HUES6 (cell line): ENCODE results near the gene PITX2.

Experiments used
- H3K27ac ChIP-seq: 2 replicates; pipeline ENCODE4 v1.7.0; 2013; ENCODE audit warnings: low read depth, mild to moderate bottlenecking, low read length, inconsistent platforms
- H3K27me3 ChIP-seq: 2 replicates; pipeline ENCODE4 v1.6.1; 2013; ENCODE audit warnings: low read length; ENCODE audit not compliant: control insufficient read depth, insufficient read depth
- H3K36me3 ChIP-seq: 2 replicates; pipeline ENCODE4 v1.6.1; 2013; ENCODE audit warnings: low read length; ENCODE audit not compliant: control insufficient read depth, insufficient read depth
- H3K4me1 ChIP-seq: 2 replicates; pipeline ENCODE4 v1.6.1; 2013; ENCODE audit warnings: low read length; ENCODE audit not compliant: control insufficient read depth, insufficient read depth
- H3K4me3 ChIP-seq: 2 replicates; pipeline ENCODE4 v1.5.1; 2013; ENCODE audit warnings: low read depth, low read length
- H3K9ac ChIP-seq: one replicate; pipeline ENCODE4 v1.6.1; 2013; ENCODE audit warnings: mild to moderate bottlenecking, low read length
- H3K9me3 ChIP-seq: 2 replicates; pipeline ENCODE4 v1.6.1; 2013; ENCODE audit warnings: low read depth, low read length; ENCODE audit not compliant: control insufficient read depth, insufficient read depth

Gene PITX2

GRCh38 chr4:110622841-110623717, at the start of gene PITX2:
Gene PITX2, minus strand, starts transcription at chr4:110623077. Its CDS starts 617 bp downstream, at chr4:110622460.
- peak within 1 kb of the TSS; percentile 66 for H3K4me3 ChIP-seq
- peaks cover 98% of the 10 kb centered on the region for H3K27me3 ChIP-seq
- no peaks in the 10 kb centered on the region for H3K36me3 ChIP-seq
- peaks cover 57% of the 10 kb centered on the region for H3K4me1 ChIP-seq
- no peaks in the 10 kb centered on the region for H3K9me3 ChIP-seq
- peak within 1 kb of the TSS; percentile 99 for H3K9ac ChIP-seq
- H3K27ac ChIP-seq = peak within 1 kb of the TSS; percentile 80; the same call in 1 of the 2 replicates

- H3K4me1 ChIP-seq = no peaks in the 10 kb centered on the region
- no peaks in the 10 kb centered on the region for H3K36me3 ChIP-seq
- no peaks in the 10 kb centered on the region for H3K9me3 ChIP-seq
- H3K27ac ChIP-seq = no peak overlapping the region
- H3K27me3 ChIP-seq = no peaks in the 10 kb centered on the region
- H3K9ac ChIP-seq = no peak overlapping the region
- H3K4me3 ChIP-seq = no peak overlapping the region
Measured at GRCh38 chr4:110671679-110672078, 48.8 kb upstream of the PITX2 start.

- no peaks in the 10 kb centered on the region for H3K36me3 ChIP-seq
- no peak overlapping the region for H3K4me3 ChIP-seq
- no peaks in the 10 kb centered on the region for H3K27me3 ChIP-seq
- H3K4me1 ChIP-seq = no peaks in the 10 kb centered on the region
- H3K9me3 ChIP-seq = no peaks in the 10 kb centered on the region
- H3K27ac ChIP-seq = no peak overlapping the region
- no peak overlapping the region for H3K9ac ChIP-seq
Measured at GRCh38 chr4:110669663-110670062, 46.8 kb upstream of the PITX2 start.

GRCh38 chr4:110668463-110669235, 45.8 kb upstream of the PITX2 start:
- Histone ChIP-seq H3K27me3 (no peaks in the 10 kb centered on the region), H3K4me3 (no peak overlapping the region), H3K36me3 (no peaks in the 10 kb centered on the region), H3K27ac (no peak overlapping the region), H3K9me3 (no peaks in the 10 kb centered on the region), H3K4me1 (no peaks in the 10 kb centered on the region), H3K9ac (no peak overlapping the region)

- no peak overlapping the region for H3K27ac ChIP-seq
- H3K4me1 ChIP-seq = no peaks in the 10 kb centered on the region
- H3K9me3 ChIP-seq = no peaks in the 10 kb centered on the region
- no peaks in the 10 kb centered on the region for H3K36me3 ChIP-seq
- H3K9ac ChIP-seq = no peak overlapping the region
- no peak overlapping the region for H3K4me3 ChIP-seq
- H3K27me3 ChIP-seq = no peaks in the 10 kb centered on the region
Measured at GRCh38 chr4:110667670-110668069, 44.8 kb upstream of the PITX2 start.

DNA sequence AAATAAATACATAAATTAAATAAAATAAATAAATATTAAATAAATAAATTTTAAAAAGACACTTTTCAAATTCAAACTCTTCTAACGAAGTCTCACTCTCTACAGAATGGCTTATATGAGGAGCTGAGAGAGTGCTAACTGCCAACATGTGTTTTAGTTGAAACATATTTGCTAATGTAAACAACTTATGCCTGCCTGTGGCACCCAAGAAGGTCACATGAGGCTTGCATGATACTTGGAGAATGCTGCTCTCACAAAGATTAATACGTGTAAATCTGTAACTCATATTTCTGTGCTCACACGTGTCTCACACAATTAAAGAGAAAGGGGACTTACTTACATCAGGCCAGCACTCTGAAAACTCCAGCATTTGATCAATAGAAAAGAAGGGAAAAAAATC, 43.2 kb upstream of the PITX2 start:
- H3K9me3 ChIP-seq = no peaks in the 10 kb centered on the region
- H3K27ac ChIP-seq = no peak overlapping the region
- no peaks in the 10 kb centered on the region for H3K27me3 ChIP-seq
- H3K36me3 ChIP-seq = no peaks in the 10 kb centered on the region
- H3K4me3 ChIP-seq = no peak overlapping the region
- no peaks in the 10 kb centered on the region for H3K4me1 ChIP-seq
- H3K9ac ChIP-seq = no peak overlapping the region

DNA sequence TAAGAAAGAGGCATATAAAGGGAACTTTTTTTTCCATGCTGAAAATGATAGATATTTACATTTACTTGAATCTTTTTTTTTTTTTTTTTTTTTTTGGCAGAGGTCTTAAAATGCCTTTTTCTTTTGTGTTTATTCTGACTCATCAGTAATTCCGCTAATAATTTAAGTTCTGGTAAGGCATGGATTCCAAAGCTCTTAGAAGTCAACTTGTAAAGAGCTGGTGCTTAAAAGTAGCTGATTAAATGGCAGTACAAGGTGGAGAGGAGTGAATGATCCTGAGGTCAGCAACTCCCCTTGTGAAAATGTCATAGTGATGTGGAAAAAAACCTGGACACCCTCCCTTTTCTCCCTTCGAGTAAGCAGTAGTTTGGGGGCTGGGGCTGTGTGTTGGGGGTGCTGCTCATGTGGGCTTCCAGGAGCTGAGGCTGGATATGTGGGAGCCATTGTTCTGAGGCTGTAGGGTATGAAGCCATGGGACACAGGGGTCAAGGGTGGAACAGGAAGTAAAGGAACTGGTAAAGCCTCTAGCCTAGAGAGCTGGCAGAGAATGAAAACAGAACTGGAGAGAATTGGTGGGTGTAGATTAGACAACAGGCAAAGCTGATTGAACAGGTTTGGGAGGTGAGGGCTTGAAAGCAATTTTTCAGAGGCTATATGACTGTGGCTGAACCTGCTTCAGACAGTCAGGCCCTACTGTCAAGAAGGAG, 41.0 kb upstream of the PITX2 start:
- Histone ChIP-seq H3K4me1 (no peaks in the 10 kb centered on the region), H3K4me3 (no peak overlapping the region), H3K27me3 (no peaks in the 10 kb centered on the region), H3K9ac (no peak overlapping the region), H3K27ac (no peak overlapping the region), H3K36me3 (no peaks in the 10 kb centered on the region), H3K9me3 (peaks cover 4% of the 10 kb centered on the region)

- peaks cover 6% of the 10 kb centered on the region for H3K9me3 ChIP-seq
- no peaks in the 10 kb centered on the region for H3K4me1 ChIP-seq
- no peak overlapping the region for H3K9ac ChIP-seq
- H3K27me3 ChIP-seq = no peaks in the 10 kb centered on the region
- no peak overlapping the region for H3K4me3 ChIP-seq
- H3K36me3 ChIP-seq = no peaks in the 10 kb centered on the region
- H3K27ac ChIP-seq = no peak overlapping the region
Measured at GRCh38 chr4:110663206-110663605, 40.3 kb upstream of the PITX2 start.

DNA sequence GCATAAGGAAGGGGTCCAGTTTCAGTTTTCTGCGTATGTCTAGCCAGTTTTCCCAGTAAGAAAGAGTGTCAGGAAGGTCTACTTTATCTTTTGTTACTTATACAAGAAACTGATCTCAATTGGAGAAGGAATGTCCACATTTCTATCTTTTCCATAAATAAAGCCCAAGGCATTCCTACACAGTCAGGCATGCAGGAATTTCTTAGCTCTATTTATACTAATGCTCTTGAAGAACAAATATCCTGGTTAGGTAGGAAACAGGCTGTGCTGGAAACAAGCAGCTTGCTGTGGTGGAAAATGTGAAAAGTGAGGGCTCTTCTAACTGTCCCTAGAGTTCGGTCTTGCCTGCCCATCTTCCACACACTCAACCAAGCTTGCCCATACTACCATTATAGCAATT, 37.9 kb upstream of the PITX2 start:
- Histone ChIP-seq H3K36me3 (no peaks in the 10 kb centered on the region), H3K4me3 (no peak overlapping the region), H3K4me1 (no peaks in the 10 kb centered on the region), H3K27ac (no peak overlapping the region), H3K9ac (no peak overlapping the region), H3K27me3 (no peaks in the 10 kb centered on the region), H3K9me3 (peaks cover 6% of the 10 kb centered on the region)

DNA sequence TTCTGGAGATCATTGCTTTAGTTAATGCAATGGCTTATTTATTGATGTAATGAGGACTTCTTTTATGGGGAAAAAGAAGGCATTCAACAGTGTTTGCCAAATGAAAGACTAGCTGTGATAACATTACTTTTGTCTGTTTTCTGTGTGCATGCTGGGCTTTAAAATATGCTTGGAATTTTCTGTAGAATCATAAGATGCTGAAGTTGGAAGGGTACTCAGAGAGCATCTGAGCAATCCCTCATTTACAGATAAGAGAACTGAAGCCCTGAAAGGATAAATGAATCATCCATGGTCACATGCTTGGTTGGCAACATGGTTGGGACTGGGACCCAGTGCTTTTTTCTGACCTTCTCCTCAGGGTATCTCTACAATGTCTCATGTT, 31.4 kb upstream of the PITX2 start:
- Histone ChIP-seq H3K36me3 (no peaks in the 10 kb centered on the region), H3K27ac (no peak overlapping the region), H3K4me3 (no peak overlapping the region), H3K9me3 (peaks cover 13% of the 10 kb centered on the region), H3K9ac (no peak overlapping the region), H3K4me1 (no peaks in the 10 kb centered on the region), H3K27me3 (no peaks in the 10 kb centered on the region)
